ENCODE measurements around the gene STRN. TPM values are rescaled to one million over a fixed set of nuclear protein-coding genes. Genes with fewer than 3 reads are reported as not detected.

Gene STRN
- total RNA-seq, 2 donors from 2014 or later, result 44.0 to 50.6 TPM

- 89 to 90% methylated on average over 1 to 2 of the region's 2 CpGs for WGBS, 2 experiments (ENCODE audit: insufficient coverage in 1 of 2, insufficient read length in 1 of 2)
- peaks cover 8% of the 10 kb centered on the region for H3K36me3 Mint-ChIP-seq (ENCODE audit: low read depth)
- no peak for DNase-seq
- Histone ChIP-seq H3K9me3 (ENCODE audit: control insufficient read depth, low read length) (no peaks in the 10 kb centered on the region), H3K36me3 (ENCODE audit: control insufficient read depth, insufficient read depth, low read length) (peaks cover 4% of the 10 kb centered on the region), H3K9ac (ENCODE audit: extremely low read depth, low read length, poor library complexity, severe bottlenecking) (no peak overlapping the region), H3K27me3 (ENCODE audit: control insufficient read depth, insufficient read depth, low read length, poor library complexity, severe bottlenecking) (no peaks in the 10 kb centered on the region), H3K27ac (ENCODE audit: low read depth, low read length) (no peak overlapping the region), H3K4me1 (ENCODE audit: control insufficient read depth, insufficient read depth, low read length) (peaks cover 5% of the 10 kb centered on the region), H3K4me3 (ENCODE audit: low read length) (no peak overlapping the region)
- H3K9me3 Mint-ChIP-seq, result no peaks in the 10 kb centered on the region
- H3K4me3 Mint-ChIP-seq, result no peak overlapping the region
- H3K27ac Mint-ChIP-seq, result no peak overlapping the region
- no peaks in the 10 kb centered on the region for H3K27me3 Mint-ChIP-seq (ENCODE audit: insufficient read depth)
- no peak for TF ChIP-seq CTCF (conservative IDR thresholded peaks at IDR 0.05)
- peaks cover 69% of the 10 kb centered on the region for H3K4me1 Mint-ChIP-seq
These were observed 6.2 kb downstream of the STRN start for GRCh38 chr2:36960005-36960675.

GRCh38 chr2:36954977-36955607, 11.2 kb downstream of the STRN start:
- Mint-ChIP-seq H3K27ac (no peak overlapping the region), H3K36me3 (ENCODE audit: low read depth) (peaks cover 8% of the 10 kb centered on the region), H3K27me3 (ENCODE audit: insufficient read depth) (no peaks in the 10 kb centered on the region), H3K4me3 (no peak overlapping the region), H3K9me3 (no peaks in the 10 kb centered on the region), H3K4me1 (peaks cover 49% of the 10 kb centered on the region)
- no peaks in the 10 kb centered on the region for H3K27me3 ChIP-seq (ENCODE audit: control insufficient read depth, insufficient read depth, low read length, poor library complexity, severe bottlenecking)
- H3K36me3 ChIP-seq (ENCODE audit: control insufficient read depth, insufficient read depth, low read length), result peaks cover 4% of the 10 kb centered on the region
- H3K9ac ChIP-seq (ENCODE audit: extremely low read depth, low read length, poor library complexity, severe bottlenecking), result no peak overlapping the region
- 87 to 95% methylated on average over 4 to 6 of the region's 6 CpGs for WGBS, 2 experiments (ENCODE audit: insufficient coverage in 1 of 2, insufficient read length in 1 of 2)
- H3K9me3 ChIP-seq (ENCODE audit: control insufficient read depth, low read length), result no peaks in the 10 kb centered on the region
- no peak for TF ChIP-seq CTCF (conservative IDR thresholded peaks at IDR 0.05)
- H3K4me3 ChIP-seq (ENCODE audit: low read length), result no peak overlapping the region
- no peak overlapping the region for H3K27ac ChIP-seq (ENCODE audit: low read depth, low read length)
- no peak for DNase-seq
- peaks cover 5% of the 10 kb centered on the region for H3K4me1 ChIP-seq (ENCODE audit: control insufficient read depth, insufficient read depth, low read length)

- DNase-seq, result no peak
- 90 to 100% methylated on average over 2 to 3 of the region's 3 CpGs for WGBS, 2 experiments (ENCODE audit: insufficient coverage in 1 of 2, insufficient read length in 1 of 2)
- Histone ChIP-seq H3K36me3 (ENCODE audit: control insufficient read depth, insufficient read depth, low read length) (no peaks in the 10 kb centered on the region), H3K4me1 (ENCODE audit: control insufficient read depth, insufficient read depth, low read length) (peaks cover 5% of the 10 kb centered on the region), H3K9ac (ENCODE audit: extremely low read depth, low read length, poor library complexity, severe bottlenecking) (no peak overlapping the region), H3K27ac (ENCODE audit: low read depth, low read length) (no peak overlapping the region), H3K27me3 (ENCODE audit: control insufficient read depth, insufficient read depth, low read length, poor library complexity, severe bottlenecking) (no peaks in the 10 kb centered on the region), H3K4me3 (ENCODE audit: low read length) (no peak overlapping the region), H3K9me3 (ENCODE audit: control insufficient read depth, low read length) (no peaks in the 10 kb centered on the region)
- H3K27me3 Mint-ChIP-seq (ENCODE audit: insufficient read depth), result no peaks in the 10 kb centered on the region
- H3K4me3 Mint-ChIP-seq, result no peak overlapping the region
- TF ChIP-seq CTCF (conservative IDR thresholded peaks at IDR 0.05), result no peak
- H3K9me3 Mint-ChIP-seq, result no peaks in the 10 kb centered on the region
- no peaks in the 10 kb centered on the region for H3K36me3 Mint-ChIP-seq (ENCODE audit: low read depth)
- peaks cover 47% of the 10 kb centered on the region for H3K4me1 Mint-ChIP-seq
- H3K27ac Mint-ChIP-seq, result peak overlapping the region; percentile 80
These were observed 13.6 kb downstream of the STRN start for GRCh38 chr2:36952748-36953197.
